H9 (cell line): ENCODE data around the gene AFAP1. TPM values are rescaled to one million over a fixed set of nuclear protein-coding genes. Genes with fewer than 3 reads are reported as not detected.
A peak's percentile ranks its signal among the peaks of the same experiment; 100 is the strongest.

ENCODE experiments used
- DNase-seq: peaks from one replicate; pipeline ENCODE4 v3.0.0-alpha.2; 2017
- H2AFZ ChIP-seq: one replicate; pipeline ENCODE4 v1.6.1; 2013; ENCODE audit warnings: mild to moderate bottlenecking, low read length, control low read depth, moderate library complexity
- H2AK5ac ChIP-seq: 2 replicates; pipeline ENCODE4 v1.6.1; 2013; ENCODE audit warnings: low read length, control low read depth, mixed read lengths; ENCODE audit not compliant: insufficient read length
- H2BK120ac ChIP-seq: one replicate; pipeline ENCODE4 v1.6.1; 2013; ENCODE audit warnings: low read depth, mild to moderate bottlenecking, low read length, control low read depth, inconsistent platforms; ENCODE audit not compliant: poor library complexity, severe bottlenecking
- H2BK12ac ChIP-seq: 2 replicates; pipeline ENCODE4 v1.6.1; 2013; ENCODE audit warnings: low read length, control low read depth, mixed read lengths, low read depth; ENCODE audit not compliant: insufficient read length
- H2BK15ac ChIP-seq: 2 replicates; pipeline ENCODE4 v1.6.1; 2013; ENCODE audit warnings: low read depth, low read length, control low read depth
- H2BK20ac ChIP-seq: one replicate; pipeline ENCODE4 v1.6.1; 2013; ENCODE audit warnings: low read depth, mild to moderate bottlenecking, low read length, control low read depth, inconsistent platforms; ENCODE audit not compliant: poor library complexity, severe bottlenecking
- H2BK5ac ChIP-seq: 2 replicates; pipeline ENCODE4 v1.6.1; 2013; ENCODE audit warnings: low read length, control low read depth, mixed read lengths; ENCODE audit not compliant: insufficient read length
- H3K14ac ChIP-seq: 2 replicates; pipeline ENCODE4 v1.6.1; 2013; ENCODE audit warnings: low read length, control low read depth; ENCODE audit not compliant: insufficient read depth
- H3K18ac ChIP-seq: 2 replicates; pipeline ENCODE4 v1.6.1; 2013; ENCODE audit warnings: low read depth, mild to moderate bottlenecking, mixed read lengths, low read length, control low read depth; ENCODE audit not compliant: insufficient read length
- H3K23ac ChIP-seq: 2 replicates; pipeline ENCODE4 v1.6.1; 2013; ENCODE audit warnings: low read length, control low read depth, mixed read lengths, low read depth; ENCODE audit not compliant: insufficient read length
- H3K23me2 ChIP-seq: 2 replicates; pipeline ENCODE4 v1.6.1; 2013; ENCODE audit warnings: low read depth, mild to moderate bottlenecking, mixed read lengths, low read length, control low read depth; ENCODE audit not compliant: insufficient read length, poor library complexity, severe bottlenecking
- H3K27ac ChIP-seq: 2 replicates; pipeline ENCODE4 v1.5.1; 2013; ENCODE audit warnings: low read length, control low read depth, mixed read lengths, low read depth; ENCODE audit not compliant: insufficient read length
- H3K27me3 ChIP-seq: 2 replicates; pipeline ENCODE4 v1.6.1; 2013; ENCODE audit warnings: low read length, control low read depth, inconsistent platforms; ENCODE audit not compliant: insufficient read depth
- H3K4ac ChIP-seq: 2 replicates; pipeline ENCODE4 v1.6.1; 2013; ENCODE audit warnings: low read depth, mild to moderate bottlenecking, control low read depth, inconsistent platforms, low read length, moderate library complexity
- H3K4me1 ChIP-seq: 2 replicates; pipeline ENCODE4 v1.6.1; 2013; ENCODE audit warnings: low read length, control low read depth, inconsistent platforms; ENCODE audit not compliant: insufficient read depth
- H3K4me2 ChIP-seq: 2 replicates; pipeline ENCODE4 v1.6.1; 2013; ENCODE audit warnings: low read length, control low read depth, mixed read lengths; ENCODE audit not compliant: insufficient read length, insufficient read depth
- H3K56ac ChIP-seq: 2 replicates; pipeline ENCODE4 v1.6.1; 2013; ENCODE audit warnings: low read depth, mild to moderate bottlenecking, mixed read lengths, low read length, control low read depth; ENCODE audit not compliant: insufficient read length
- H3K79me1 ChIP-seq: 2 replicates; pipeline ENCODE4 v1.6.1; 2013; ENCODE audit warnings: low read depth, mild to moderate bottlenecking, moderate library complexity, low read length, control low read depth, inconsistent platforms; ENCODE audit not compliant: insufficient read depth, poor library complexity, severe bottlenecking
- H3K79me2 ChIP-seq: 2 replicates; pipeline ENCODE4 v1.6.1; 2013; ENCODE audit warnings: low read length, control low read depth, inconsistent platforms; ENCODE audit not compliant: insufficient read depth
- H3K9ac ChIP-seq: 2 replicates; pipeline ENCODE4 v1.6.1; 2013; ENCODE audit warnings: low read length, control low read depth, mixed read lengths; ENCODE audit not compliant: insufficient read length; ENCODE audit errors: extremely low read depth
- H3K9me3 ChIP-seq: one replicate; pipeline ENCODE4 v1.6.1; 2013; ENCODE audit warnings: low read depth, low read length, inconsistent platforms; ENCODE audit not compliant: control insufficient read depth
- H3T11ph ChIP-seq: one replicate; pipeline ENCODE4 v1.6.1; 2013; ENCODE audit warnings: mild to moderate bottlenecking, low read length, control low read depth, inconsistent platforms
- H4K20me1 ChIP-seq: one replicate; pipeline ENCODE4 v1.6.1; 2013; ENCODE audit not compliant: control insufficient read depth, insufficient read length, insufficient read depth
- H4K5ac ChIP-seq: 2 replicates; pipeline ENCODE4 v1.6.1; 2013; ENCODE audit warnings: low read depth, mild to moderate bottlenecking, mixed read lengths, low read length, control low read depth; ENCODE audit not compliant: insufficient read length
- H4K8ac ChIP-seq: replicated peaks from 2 replicates; pipeline ENCODE4 v1.6.1; 2013; ENCODE audit warnings: low read length, control low read depth, mixed read lengths, low read depth; ENCODE audit not compliant: insufficient read length
- H4K91ac ChIP-seq: 2 replicates; pipeline ENCODE4 v1.6.1; 2013; ENCODE audit warnings: low read depth, mild to moderate bottlenecking, moderate library complexity, mixed read lengths, low read length, control low read depth; ENCODE audit not compliant: insufficient read length
- H3K27ac Mint-ChIP-seq, 3 experiments: 2 replicates in 2 of 3; 3 replicates in 1 of 3; pipeline ENCODE4 v1.8.0; 2020 to 2021; ENCODE audit warnings: mixed read lengths in 3 of 3, mild to moderate bottlenecking in 1 of 3, moderate library complexity in 1 of 3
- H3K27me3 Mint-ChIP-seq: 2 replicates; pipeline ENCODE4 v1.8.0; 2021; ENCODE audit warnings: low read depth, mild to moderate bottlenecking, moderate library complexity, mixed read lengths
- H3K36me3 Mint-ChIP-seq, 3 experiments: 2 replicates in 2 of 3; 3 replicates in 1 of 3; pipeline ENCODE4 v1.8.0; 2020 to 2021; ENCODE audit warnings: low read depth in 3 of 3, mixed read lengths in 3 of 3; ENCODE audit not compliant: insufficient read depth in 1 of 3
- H3K4me1 Mint-ChIP-seq, 2 experiments: 2 replicates each; pipeline ENCODE4 v1.8.0; 2020; ENCODE audit warnings: mixed read lengths in 2 of 2
- H3K4me3 Mint-ChIP-seq, 2 experiments: 2 replicates in 1 of 2; 3 replicates in 1 of 2; pipeline ENCODE4 v1.8.0; 2020 to 2021; ENCODE audit warnings: mild to moderate bottlenecking in 2 of 2, mixed read lengths in 2 of 2, moderate library complexity in 1 of 2
- H3K9me3 Mint-ChIP-seq, 2 experiments: 2 replicates in 1 of 2; 3 replicates in 1 of 2; pipeline ENCODE4 v1.8.0; 2020; ENCODE audit warnings: mild to moderate bottlenecking in 2 of 2, mixed read lengths in 2 of 2, moderate library complexity in 1 of 2
- WGBS: extraction: QIAGEN DNeasy Blood & Tissue Kit; methylation state at CpG from one replicate; pipeline ENCODE4 v1.1.7; 2013; ENCODE audit warnings: missing lambda C conversion rate, low lambda C conversion rate, mixed read lengths; ENCODE audit not compliant: insufficient read length; ENCODE audit errors: extremely low coverage; 5-methylcytosine and 5-hydroxymethylcytosine counted together
- total RNA-seq: library from RNA; stranded (reverse); gene quantifications from 2 replicates; pipeline ENCODE4 v1.2.1, GENCODE V29; 2021
- TF ChIP-seq, protein P1 (sequence below): fragments of 200-600 bp; sonication (generic); conservative IDR thresholded peaks from 3 replicates; pipeline ENCODE4 v1.8.0; 2021; ENCODE audit warnings: antibody characterized with exemption, mild to moderate bottlenecking

Gene AFAP1
- total RNA-seq, 1 experiment from 2014 or later: 6.5 TPM

DNA sequence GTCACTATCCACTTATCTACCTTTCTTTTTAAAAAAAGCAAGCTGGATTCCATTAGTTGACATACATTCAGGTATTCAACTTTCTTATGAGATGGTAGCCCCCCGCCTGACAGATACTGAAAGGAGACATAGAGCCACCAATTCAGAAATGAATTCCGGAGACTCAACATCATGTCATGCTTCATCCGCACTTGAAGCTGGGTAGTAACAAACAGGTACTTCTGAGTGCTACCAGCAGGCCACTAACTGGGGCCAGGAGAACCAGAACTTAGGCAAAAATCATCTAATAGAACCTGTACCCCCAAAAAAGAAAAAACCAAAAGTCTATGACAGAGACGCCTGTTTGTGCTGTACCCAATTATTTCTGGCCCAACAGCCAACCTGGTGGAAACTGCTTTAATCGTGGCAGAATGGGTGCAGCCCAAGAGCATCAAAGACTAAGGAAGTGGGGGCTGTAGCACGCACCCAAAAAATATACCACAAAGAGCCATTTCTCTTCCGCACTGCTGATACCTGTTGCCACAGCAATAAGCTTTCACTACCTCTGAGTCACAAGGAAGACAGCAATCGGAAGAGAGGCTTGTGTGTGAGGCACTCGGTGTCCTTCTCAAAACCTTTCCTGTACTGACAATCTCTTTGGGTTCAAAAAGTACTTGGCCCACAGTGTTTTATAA is 84.8 kb downstream of the AFAP1 start:
- Histone ChIP-seq H2BK120ac (no peak overlapping the region), H3K4me1 (peaks cover 3% of the 10 kb centered on the region; the same call in 1 of the 2 replicates), H3K4ac (no peak overlapping the region), H3K9me3 (no peaks in the 10 kb centered on the region), H4K5ac (no peak overlapping the region), H3K79me2 (no peaks in the 10 kb centered on the region), H3K23me2 (no peaks in the 10 kb centered on the region), H2BK5ac (no peak overlapping the region), H3K27me3 (no peaks in the 10 kb centered on the region), H4K20me1 (no peaks in the 10 kb centered on the region), H3K79me1 (no peaks in the 10 kb centered on the region), H3T11ph (no peak overlapping the region), H3K4me2 (no peak overlapping the region), H2BK20ac (no peak overlapping the region), H4K91ac (no peak overlapping the region), H3K23ac (no peak overlapping the region), H2BK12ac (no peak overlapping the region), H4K8ac (no peak overlapping the region), H2AFZ (no peak overlapping the region), H2AK5ac (no peak overlapping the region), H3K18ac (no peak overlapping the region), H2BK15ac (no peak overlapping the region), H3K27ac (no peak overlapping the region), H3K56ac (no peak overlapping the region), H3K14ac (no peak overlapping the region), H3K9ac (no peak overlapping the region)
- H3K27me3 Mint-ChIP-seq: no peaks in the 10 kb centered on the region
- no CpG with 5 or more reads among the region's 9 CpGs for WGBS
- H3K27ac Mint-ChIP-seq: peak overlapping the region in 1 of 3 experiments; percentile 74; a peak in 1 of 7 replicates
- H3K4me3 Mint-ChIP-seq: no peak overlapping the region
- no peaks in the 10 kb centered on the region for H3K9me3 Mint-ChIP-seq
- DNase-seq: no peak
- peaks cover 12 to 26% of the 10 kb centered on the region in 2 experiments for H3K4me1 Mint-ChIP-seq
- TF ChIP-seq, protein P1, sequence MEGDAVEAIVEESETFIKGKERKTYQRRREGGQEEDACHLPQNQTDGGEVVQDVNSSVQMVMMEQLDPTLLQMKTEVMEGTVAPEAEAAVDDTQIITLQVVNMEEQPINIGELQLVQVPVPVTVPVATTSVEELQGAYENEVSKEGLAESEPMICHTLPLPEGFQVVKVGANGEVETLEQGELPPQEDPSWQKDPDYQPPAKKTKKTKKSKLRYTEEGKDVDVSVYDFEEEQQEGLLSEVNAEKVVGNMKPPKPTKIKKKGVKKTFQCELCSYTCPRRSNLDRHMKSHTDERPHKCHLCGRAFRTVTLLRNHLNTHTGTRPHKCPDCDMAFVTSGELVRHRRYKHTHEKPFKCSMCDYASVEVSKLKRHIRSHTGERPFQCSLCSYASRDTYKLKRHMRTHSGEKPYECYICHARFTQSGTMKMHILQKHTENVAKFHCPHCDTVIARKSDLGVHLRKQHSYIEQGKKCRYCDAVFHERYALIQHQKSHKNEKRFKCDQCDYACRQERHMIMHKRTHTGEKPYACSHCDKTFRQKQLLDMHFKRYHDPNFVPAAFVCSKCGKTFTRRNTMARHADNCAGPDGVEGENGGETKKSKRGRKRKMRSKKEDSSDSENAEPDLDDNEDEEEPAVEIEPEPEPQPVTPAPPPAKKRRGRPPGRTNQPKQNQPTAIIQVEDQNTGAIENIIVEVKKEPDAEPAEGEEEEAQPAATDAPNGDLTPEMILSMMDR: no peak
- peaks cover 0 to 15% (median 6%) of the 10 kb centered on the region in 3 experiments; a peak in 4 of 7 replicates for H3K36me3 Mint-ChIP-seq
